T-helper 22 cell (primary cell): Measurements from ENCODE around the gene RPS15.

Experiments used
- DNase-seq: peaks from one replicate; pipeline ENCODE4 v3.0.0-alpha.2; 2020; ENCODE audit warnings: low read depth

The RPS15 gene

GRCh38 chr19:1453525-1454364 is 15.5 kb downstream of the RPS15 start:
- no peak for DNase-seq

DNA sequence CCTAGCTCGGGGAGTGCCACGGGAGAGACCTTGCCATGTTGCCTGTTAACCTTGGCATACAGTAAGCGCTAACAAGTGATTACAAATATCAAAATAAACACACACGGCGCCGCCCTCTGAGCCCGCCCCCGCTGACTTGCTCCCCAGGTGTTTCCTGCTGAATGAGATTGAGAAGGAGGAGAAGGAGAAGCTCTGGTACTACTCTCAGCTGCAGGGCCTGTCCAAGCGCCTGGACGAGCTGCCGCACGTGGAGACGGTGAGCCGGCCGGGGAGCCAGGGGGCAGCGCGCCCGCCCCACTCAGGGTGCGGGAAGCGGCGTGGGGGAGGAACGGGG is 16.8 kb downstream of the RPS15 start:
- no peak for DNase-seq

DNA sequence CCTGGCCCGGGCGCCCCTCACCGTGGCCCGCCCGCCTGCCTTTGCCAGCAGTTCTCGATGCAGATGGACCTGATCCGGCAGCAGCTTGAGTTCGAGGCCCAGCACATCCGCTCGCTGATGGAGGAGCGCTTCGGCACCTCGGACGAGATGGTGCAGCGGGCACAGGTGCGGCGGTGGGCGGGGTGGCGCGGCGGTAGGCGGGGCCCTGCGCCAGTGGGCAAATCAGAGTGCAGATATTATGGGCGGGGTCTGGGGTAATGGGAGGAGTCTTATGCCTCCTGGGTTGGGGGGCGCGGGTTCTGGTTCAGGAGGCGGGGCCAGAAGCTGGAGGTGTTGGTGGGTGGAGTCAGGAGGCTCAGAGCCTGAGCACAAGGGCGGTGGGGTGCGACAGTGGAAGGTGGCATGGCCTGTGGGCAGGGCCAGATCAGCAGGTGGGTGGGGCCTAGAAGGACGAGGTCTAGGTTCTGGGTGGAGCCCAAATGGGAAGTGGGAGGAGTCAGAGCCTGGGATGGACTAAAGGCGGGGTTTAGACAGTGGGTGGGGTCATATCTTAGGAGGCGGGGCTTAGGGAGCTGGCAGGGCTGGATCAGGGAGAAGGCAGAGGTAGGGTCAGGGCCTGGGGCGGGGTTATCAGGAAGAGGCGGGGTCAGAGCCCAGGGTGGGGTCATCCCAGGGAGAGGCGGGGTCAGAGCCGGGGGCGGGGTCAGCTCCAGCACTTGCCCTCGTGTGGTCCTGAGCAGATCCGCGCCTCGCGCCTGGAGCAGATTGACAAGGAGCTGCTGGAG is 17.3 kb downstream of the RPS15 start:
- peak; percentile 39 for DNase-seq

- no peak for DNase-seq
Measured at GRCh38 chr19:1456121-1456900, 18.1 kb downstream of the RPS15 start.

GRCh38 chr19:1457031-1457739 is 19.0 kb downstream of the RPS15 start:
- DNase-seq = no peak

DNA sequence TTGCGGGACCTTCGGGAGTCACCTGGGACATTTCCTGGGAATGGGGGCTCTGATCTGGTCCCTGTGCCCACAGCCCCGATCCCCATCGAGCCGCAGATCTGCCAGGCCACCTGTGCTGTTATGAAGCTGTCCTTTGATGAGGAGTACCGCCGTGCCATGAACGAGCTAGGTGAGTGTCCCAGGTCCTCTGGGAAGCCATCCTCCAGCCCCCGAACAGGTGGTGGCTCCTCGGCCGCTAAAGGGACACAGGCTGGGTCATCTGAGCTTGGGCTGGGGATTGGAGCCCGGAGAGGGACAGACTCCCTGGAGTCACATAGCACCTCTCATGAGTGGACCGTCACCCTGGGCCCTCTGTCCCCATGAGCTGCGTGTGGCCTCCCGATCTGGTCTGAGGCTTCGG is 19.7 kb downstream of the RPS15 start:
- DNase-seq = no peak

DNA sequence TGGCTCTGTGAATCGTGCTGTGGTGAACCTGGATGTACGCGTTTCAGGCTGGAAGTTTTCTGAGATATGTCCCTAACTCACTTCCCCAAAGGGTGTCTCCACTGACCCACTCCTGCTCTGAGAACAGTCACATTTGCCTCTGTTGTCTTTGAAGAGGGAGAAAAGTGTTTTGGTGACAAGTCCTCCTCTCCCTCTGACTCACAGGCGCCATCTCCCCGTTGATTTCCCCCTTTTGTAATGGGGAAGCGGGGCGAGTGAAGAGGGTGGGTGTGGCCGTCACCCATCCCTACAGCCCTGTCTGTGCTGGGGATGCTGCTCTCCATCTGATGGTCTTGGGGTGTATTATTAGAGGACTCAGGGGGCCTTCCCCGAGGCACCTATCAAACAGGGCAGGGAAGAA is 21.3 kb downstream of the RPS15 start:
- no peak for DNase-seq

GRCh38 chr19:1460033-1460995 is 22.1 kb downstream of the RPS15 start:
- no peak for DNase-seq

DNA sequence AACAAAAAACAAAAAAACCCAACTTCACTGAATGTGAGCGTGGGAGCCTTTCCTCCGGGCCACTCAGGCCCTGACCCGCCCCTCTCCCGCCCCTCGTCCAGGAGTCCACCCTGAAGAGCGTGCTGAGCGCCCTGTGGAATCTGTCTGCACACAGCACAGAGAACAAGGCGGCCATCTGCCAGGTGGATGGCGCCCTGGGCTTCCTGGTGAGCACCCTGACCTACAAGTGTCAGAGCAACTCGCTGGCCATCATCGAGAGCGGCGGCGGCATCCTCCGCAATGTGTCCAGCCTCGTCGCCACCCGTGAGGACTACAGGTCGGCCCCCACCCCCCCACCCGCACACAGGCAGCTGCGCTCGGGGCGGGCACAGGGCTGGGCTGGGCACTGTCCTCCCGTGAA is 23.7 kb downstream of the RPS15 start:
- DNase-seq = no peak

DNA sequence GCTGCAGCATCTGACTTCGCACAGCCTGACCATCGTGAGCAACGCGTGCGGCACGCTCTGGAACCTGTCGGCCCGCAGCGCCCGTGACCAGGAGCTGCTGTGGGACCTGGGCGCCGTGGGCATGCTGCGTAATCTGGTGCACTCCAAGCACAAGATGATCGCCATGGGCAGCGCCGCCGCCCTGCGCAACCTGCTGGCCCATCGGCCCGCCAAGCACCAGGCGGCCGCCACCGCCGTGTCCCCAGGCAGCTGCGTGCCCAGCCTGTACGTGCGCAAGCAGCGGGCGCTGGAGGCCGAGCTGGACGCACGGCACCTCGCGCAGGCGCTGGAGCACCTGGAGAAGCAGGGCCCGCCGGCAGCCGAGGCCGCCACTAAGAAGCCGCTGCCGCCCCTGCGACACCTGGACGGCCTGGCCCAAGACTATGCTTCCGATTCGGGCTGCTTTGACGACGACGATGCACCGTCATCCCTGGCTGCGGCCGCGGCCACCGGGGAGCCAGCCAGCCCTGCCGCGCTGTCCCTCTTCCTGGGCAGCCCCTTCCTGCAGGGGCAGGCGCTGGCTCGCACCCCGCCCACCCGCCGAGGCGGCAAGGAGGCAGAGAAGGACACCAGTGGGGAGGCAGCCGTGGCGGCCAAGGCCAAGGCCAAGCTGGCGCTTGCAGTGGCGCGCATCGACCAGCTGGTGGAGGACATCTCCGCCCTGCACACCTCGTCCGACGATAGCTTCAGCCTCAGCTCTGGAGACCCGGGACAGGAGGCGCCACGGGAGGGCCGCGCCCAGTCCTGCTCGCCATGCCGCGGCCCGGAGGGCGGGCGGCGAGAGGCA is 27.2 kb downstream of the RPS15 start:
- no peak for DNase-seq

DNA sequence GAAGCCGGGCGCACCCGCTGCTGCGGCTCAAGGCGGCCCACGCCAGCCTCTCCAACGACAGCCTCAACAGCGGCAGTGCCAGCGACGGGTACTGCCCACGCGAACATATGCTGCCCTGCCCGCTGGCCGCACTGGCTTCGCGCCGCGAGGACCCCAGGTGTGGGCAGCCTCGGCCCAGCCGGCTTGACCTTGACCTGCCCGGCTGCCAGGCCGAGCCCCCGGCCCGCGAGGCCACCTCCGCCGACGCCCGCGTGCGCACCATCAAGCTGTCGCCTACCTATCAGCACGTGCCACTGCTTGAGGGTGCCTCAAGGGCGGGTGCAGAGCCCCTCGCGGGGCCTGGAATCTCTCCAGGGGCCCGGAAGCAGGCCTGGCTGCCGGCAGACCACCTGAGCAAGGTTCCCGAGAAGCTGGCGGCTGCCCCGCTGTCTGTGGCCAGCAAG is 27.8 kb downstream of the RPS15 start:
- no peak for DNase-seq

GRCh38 chr19:1466461-1467214 is 28.4 kb downstream of the RPS15 start:
- DNase-seq = no peak

DNA sequence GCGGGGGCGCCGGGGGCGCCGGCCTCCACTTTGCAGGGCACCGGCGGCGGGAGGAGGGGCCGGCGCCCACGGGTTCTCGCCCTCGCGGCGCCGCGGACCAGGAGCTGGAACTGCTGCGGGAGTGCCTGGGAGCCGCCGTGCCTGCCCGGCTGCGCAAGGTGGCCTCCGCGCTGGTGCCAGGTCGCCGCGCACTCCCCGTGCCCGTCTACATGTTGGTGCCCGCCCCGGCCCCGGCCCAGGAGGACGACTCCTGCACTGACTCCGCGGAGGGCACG is 29.0 kb downstream of the RPS15 start:
- DNase-seq = no peak

DNA sequence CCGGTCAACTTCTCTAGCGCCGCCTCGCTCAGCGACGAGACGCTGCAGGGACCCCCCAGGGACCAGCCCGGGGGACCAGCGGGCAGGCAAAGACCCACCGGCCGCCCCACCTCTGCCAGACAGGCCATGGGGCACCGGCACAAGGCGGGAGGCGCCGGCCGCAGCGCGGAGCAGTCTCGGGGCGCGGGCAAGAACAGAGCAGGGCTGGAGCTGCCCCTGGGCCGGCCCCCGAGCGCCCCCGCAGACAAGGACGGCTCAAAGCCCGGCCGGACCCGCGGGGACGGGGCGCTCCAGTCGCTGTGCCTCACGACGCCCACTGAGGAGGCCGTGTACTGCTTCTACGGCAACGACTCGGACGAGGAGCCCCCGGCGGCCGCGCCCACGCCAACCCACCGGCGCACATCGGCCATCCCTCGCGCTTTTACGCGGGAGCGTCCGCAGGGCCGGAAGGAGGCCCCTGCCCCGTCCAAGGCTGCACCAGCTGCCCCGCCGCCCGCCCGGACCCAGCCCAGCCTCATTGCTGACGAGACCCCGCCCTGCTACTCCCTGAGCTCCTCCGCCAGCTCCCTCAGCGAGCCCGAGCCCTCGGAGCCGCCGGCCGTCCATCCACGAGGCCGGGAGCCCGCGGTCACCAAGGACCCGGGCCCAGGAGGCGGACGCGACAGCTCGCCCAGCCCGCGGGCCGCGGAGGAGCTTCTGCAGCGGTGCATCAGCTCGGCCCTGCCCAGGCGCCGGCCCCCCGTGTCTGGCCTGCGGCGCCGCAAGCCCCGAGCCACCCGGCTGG is 29.5 kb downstream of the RPS15 start:
- no peak for DNase-seq

DNA sequence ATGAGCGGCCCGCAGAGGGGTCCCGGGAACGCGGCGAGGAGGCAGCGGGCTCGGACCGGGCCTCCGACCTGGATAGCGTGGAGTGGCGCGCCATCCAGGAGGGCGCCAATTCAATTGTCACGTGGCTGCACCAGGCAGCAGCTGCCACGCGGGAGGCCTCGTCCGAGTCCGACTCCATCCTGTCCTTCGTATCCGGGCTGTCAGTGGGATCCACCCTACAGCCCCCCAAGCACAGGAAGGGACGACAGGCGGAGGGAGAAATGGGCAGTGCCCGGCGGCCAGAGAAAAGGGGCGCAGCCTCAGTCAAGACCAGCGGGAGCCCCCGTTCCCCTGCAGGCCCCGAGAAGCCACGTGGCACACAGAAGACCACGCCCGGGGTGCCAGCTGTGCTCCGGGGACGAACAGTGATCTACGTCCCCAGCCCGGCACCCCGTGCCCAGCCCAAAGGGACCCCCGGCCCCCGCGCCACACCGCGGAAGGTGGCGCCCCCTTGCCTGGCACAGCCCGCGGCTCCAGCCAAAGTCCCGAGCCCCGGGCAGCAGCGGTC is 30.2 kb downstream of the RPS15 start:
- DNase-seq = no peak

DNA sequence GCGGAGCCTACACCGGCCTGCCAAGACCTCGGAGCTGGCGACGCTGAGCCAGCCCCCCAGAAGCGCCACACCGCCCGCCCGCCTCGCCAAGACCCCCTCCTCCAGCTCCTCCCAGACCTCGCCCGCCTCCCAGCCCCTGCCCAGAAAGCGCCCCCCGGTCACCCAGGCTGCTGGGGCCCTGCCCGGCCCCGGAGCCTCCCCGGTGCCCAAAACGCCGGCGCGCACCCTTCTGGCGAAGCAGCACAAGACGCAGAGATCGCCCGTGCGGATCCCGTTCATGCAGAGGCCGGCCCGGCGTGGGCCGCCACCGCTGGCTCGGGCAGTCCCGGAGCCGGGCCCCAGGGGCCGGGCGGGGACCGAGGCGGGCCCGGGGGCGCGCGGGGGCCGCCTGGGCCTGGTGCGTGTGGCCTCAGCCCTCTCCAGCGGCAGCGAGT is 30.6 kb downstream of the RPS15 start:
- no peak for DNase-seq

DNA sequence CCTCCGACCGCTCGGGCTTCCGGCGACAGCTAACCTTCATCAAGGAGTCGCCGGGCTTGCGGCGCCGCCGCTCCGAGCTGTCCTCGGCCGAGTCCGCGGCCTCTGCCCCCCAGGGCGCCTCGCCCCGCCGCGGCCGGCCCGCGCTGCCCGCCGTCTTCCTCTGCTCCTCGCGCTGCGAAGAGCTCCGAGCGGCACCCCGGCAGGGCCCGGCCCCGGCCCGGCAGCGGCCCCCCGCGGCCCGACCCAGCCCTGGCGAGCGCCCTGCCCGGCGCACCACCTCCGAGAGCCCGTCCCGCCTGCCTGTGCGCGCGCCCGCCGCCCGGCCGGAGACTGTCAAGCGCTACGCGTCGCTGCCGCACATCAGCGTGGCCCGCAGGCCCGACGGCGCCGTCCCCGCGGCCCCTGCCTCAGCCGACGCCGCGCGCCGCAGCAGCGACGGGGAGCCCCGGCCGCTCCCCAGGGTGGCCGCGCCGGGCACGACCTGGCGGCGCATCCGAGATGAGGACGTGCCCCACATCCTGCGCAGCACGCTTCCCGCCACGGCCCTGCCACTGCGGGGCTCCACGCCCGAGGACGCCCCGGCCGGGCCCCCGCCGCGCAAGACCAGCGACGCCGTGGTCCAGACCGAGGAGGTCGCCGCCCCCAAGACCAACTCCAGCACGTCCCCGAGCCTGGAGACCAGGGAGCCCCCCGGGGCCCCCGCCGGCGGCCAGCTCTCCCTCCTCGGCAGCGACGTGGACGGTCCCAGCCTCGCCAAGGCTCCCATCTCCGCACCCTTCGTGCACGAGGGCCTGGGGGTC is 31.3 kb downstream of the RPS15 start:
- DNase-seq = no peak

- no peak for DNase-seq
Measured at GRCh38 chr19:1470055-1470304, 31.8 kb downstream of the RPS15 start.
